GM19455 (cell line): Measurements from ENCODE around the gene CACNA2D4.

ENCODE experiments used
- ATAC-seq: cut with Tn5 transposase; IDR thresholded peaks from one replicate; pipeline ENCODE4 v1.9.1; 2021; ENCODE audit not compliant: unreplicated experiment

Gene CACNA2D4

GRCh38 chr12:1845427-1845826 lies 73.0 kb downstream of the CACNA2D4 start:
- ATAC-seq: no peak

GRCh38 chr12:1844661-1845409 lies 73.6 kb downstream of the CACNA2D4 start:
- no peak for ATAC-seq

- no peak for ATAC-seq
Observed at GRCh38 chr12:1844223-1844622, 74.2 kb downstream of the CACNA2D4 start.

GRCh38 chr12:1843641-1844005 lies 74.8 kb downstream of the CACNA2D4 start:
- no peak for ATAC-seq

- no peak for ATAC-seq
Observed at GRCh38 chr12:1842905-1843640, 75.4 kb downstream of the CACNA2D4 start.

GRCh38 chr12:1842183-1842904 lies 76.1 kb downstream of the CACNA2D4 start:
- ATAC-seq: no peak

- ATAC-seq: no peak
Observed at GRCh38 chr12:1841586-1842182, 76.8 kb downstream of the CACNA2D4 start.

- ATAC-seq: no peak
Observed at GRCh38 chr12:1840981-1841425, 77.4 kb downstream of the CACNA2D4 start.

GRCh38 chr12:1839956-1840951 lies 78.2 kb downstream of the CACNA2D4 start:
- no peak for ATAC-seq

GRCh38 chr12:1839464-1839863 lies 79.0 kb downstream of the CACNA2D4 start:
- ATAC-seq: no peak

GRCh38 chr12:1838994-1839365 lies 79.5 kb downstream of the CACNA2D4 start:
- no peak for ATAC-seq

GRCh38 chr12:1838205-1838993 lies 80.1 kb downstream of the CACNA2D4 start:
- ATAC-seq: no peak

GRCh38 chr12:1837541-1838204 lies 80.8 kb downstream of the CACNA2D4 start:
- ATAC-seq: no peak

GRCh38 chr12:1836854-1837421 lies 81.5 kb downstream of the CACNA2D4 start:
- ATAC-seq: no peak

GRCh38 chr12:1836241-1836803 lies 82.1 kb downstream of the CACNA2D4 start:
- ATAC-seq: no peak

GRCh38 chr12:1835211-1836131 lies 83.0 kb downstream of the CACNA2D4 start:
- ATAC-seq: no peak
